Kidney epithelial cell (primary cell): ENCODE measurements around the gene REEP1. TPM values are rescaled to one million over a fixed set of nuclear protein-coding genes. Genes with fewer than 3 reads are reported as not detected.

Experiments used
- DNase-seq: peaks from one replicate; pipeline ENCODE4 v3.0.0-alpha.2; 2010; ENCODE audit warnings: low read depth
- H3K27me3 ChIP-seq: 2 replicates; pipeline ENCODE4 v1.6.0; 2011; ENCODE audit warnings: low read length; ENCODE audit not compliant: control insufficient read depth, insufficient read depth
- H3K36me3 ChIP-seq: 2 replicates; pipeline ENCODE4 v1.5.1; 2011; ENCODE audit warnings: low read length; ENCODE audit not compliant: control insufficient read depth, insufficient read depth
- H3K4me3 ChIP-seq: 2 replicates; pipeline ENCODE4 v1.5.1; 2011; ENCODE audit warnings: low read depth, mild to moderate bottlenecking, control low read depth, low read length
- CTCF ChIP-seq: IDR thresholded peaks from 2 replicates; pipeline ENCODE4 v1.5.1; 2011; ENCODE audit warnings: mild to moderate bottlenecking, moderate library complexity, low read length, control low read depth, inconsistent platforms; ENCODE audit not compliant: insufficient read depth, poor library complexity, severe bottlenecking
- total RNA-seq: library from RNA; depleted of rRNA; stranded (reverse); fragments of >200 nt; gene quantifications from 2 replicates; pipeline ENCODE4 v1.2.3, GENCODE V29; 2015

REEP1 gene
- total RNA-seq, 1 donor from 2014 or later = 1.3 TPM

GRCh38 chr2:86305195-86305914 is 32.1 kb downstream of the REEP1 start:
- no peak overlapping the region for H3K4me3 ChIP-seq
- no peak for TF ChIP-seq CTCF

GRCh38 chr2:86304416-86304815 is 33.0 kb downstream of the REEP1 start:
- no peak overlapping the region for H3K4me3 ChIP-seq
- no peaks in the 10 kb centered on the region for H3K36me3 ChIP-seq
- no peak for TF ChIP-seq CTCF
- peaks cover 2% of the 10 kb centered on the region for H3K27me3 ChIP-seq
- DNase-seq = no peak

More at GRCh38 chr2:86305195-86305914, 32.1 kb downstream of the REEP1 start:
- no peaks in the 10 kb centered on the region for H3K36me3 ChIP-seq
- DNase-seq = no peak
- H3K27me3 ChIP-seq = peaks cover 2% of the 10 kb centered on the region

- no peak for DNase-seq
- no peak for TF ChIP-seq CTCF
- peaks cover 2% of the 10 kb centered on the region for H3K27me3 ChIP-seq
- H3K4me3 ChIP-seq = no peak overlapping the region
- no peaks in the 10 kb centered on the region for H3K36me3 ChIP-seq
Observed at GRCh38 chr2:86302320-86302719, 35.1 kb downstream of the REEP1 start.

- TF ChIP-seq CTCF = no peak
- no peak overlapping the region for H3K4me3 ChIP-seq
- DNase-seq = no peak
- peaks cover 2% of the 10 kb centered on the region for H3K27me3 ChIP-seq
- H3K36me3 ChIP-seq = no peaks in the 10 kb centered on the region
Observed at GRCh38 chr2:86301711-86302202, 35.7 kb downstream of the REEP1 start.

GRCh38 chr2:86301009-86301408 is 36.4 kb downstream of the REEP1 start:
- Histone ChIP-seq H3K36me3 (no peaks in the 10 kb centered on the region), H3K4me3 (no peak overlapping the region), H3K27me3 (peaks cover 2% of the 10 kb centered on the region)
- TF ChIP-seq CTCF = no peak
- DNase-seq = no peak

GRCh38 chr2:86300496-86300895 is 36.9 kb downstream of the REEP1 start:
- Histone ChIP-seq H3K4me3 (no peak overlapping the region), H3K36me3 (no peaks in the 10 kb centered on the region), H3K27me3 (peaks cover under 1% of the 10 kb centered on the region)
- DNase-seq = no peak
- no peak for TF ChIP-seq CTCF
